Measurements from ENCODE around the gene HNRNPH3. TPM values are rescaled to one million over a fixed set of nuclear protein-coding genes. Genes with fewer than 3 reads are reported as not detected.

Gene HNRNPH3
- total and polyA plus RNA-seq, 2 experiments from 2014 or later: 87.2 to 367 TPM

GRCh38 chr10:68340358-68341080, 8.7 kb downstream of the HNRNPH3 start:
- Mint-ChIP-seq H3K4me3 (no peak overlapping the region), H3K27ac (no peak overlapping the region), H3K36me3 (ENCODE audit: low read depth) (peaks cover 90% of the 10 kb centered on the region), H3K4me1 (peaks cover 21% of the 10 kb centered on the region), H3K27me3 (ENCODE audit: insufficient read depth, low read depth, poor library complexity) (no peaks in the 10 kb centered on the region), H3K9me3 (no peaks in the 10 kb centered on the region)
- Histone ChIP-seq H3K4me2 (no peak overlapping the region), H3K9me2 (ENCODE audit: insufficient read depth) (no peaks in the 10 kb centered on the region), H3K79me2 (replicated peaks; ENCODE audit: insufficient read depth) (peaks cover 65% of the 10 kb centered on the region), H3F3A (replicated peaks; ENCODE audit: low read depth) (peaks cover 23% of the 10 kb centered on the region; the same call in 1 of the 2 replicates), H3K36me3 (ENCODE audit: insufficient read depth) (peaks cover 70% of the 10 kb centered on the region), H3K4me1 (ENCODE audit: insufficient read depth) (peaks cover 15% of the 10 kb centered on the region), H4K20me1 (replicated peaks; ENCODE audit: insufficient read depth) (peaks cover 57% of the 10 kb centered on the region), H3K27ac (ENCODE audit: low read depth) (no peak overlapping the region), H2AFZ (no peak overlapping the region), H3K4me3 (no peak overlapping the region), H3K27me3 (ENCODE audit: insufficient read depth) (no peaks in the 10 kb centered on the region)
- no peak for TF ChIP-seq EZH2phosphoT487 (IDR thresholded peaks at IDR 0.05; ENCODE audit: unreplicated experiment)
- TF ChIP-seq EZH2 (IDR thresholded peaks at IDR 0.05; ENCODE audit: low read depth, unreplicated experiment): no peak
- no peak for TF ChIP-seq STAT1 (IDR thresholded peaks at IDR 0.05; ENCODE audit: unreplicated experiment)
- no peak for TF ChIP-seq ETS1 (IDR thresholded peaks at IDR 0.05)
- no peak for TF ChIP-seq ZNF331 (CRISPR knock-in tag; IDR thresholded peaks at IDR 0.05; ENCODE audit: low read depth)
- no peak for TF ChIP-seq CREB1 (CRISPR knock-in tag; IDR thresholded peaks at IDR 0.05; ENCODE audit: low read depth)
- TF ChIP-seq POLR2AphosphoS5 (IDR thresholded peaks at IDR 0.05; ENCODE audit: low read depth): no peak
- TF ChIP-seq REST (IDR thresholded peaks at IDR 0.05; ENCODE audit: unreplicated experiment): no peak
- TF ChIP-seq JUNB (IDR thresholded peaks at IDR 0.05; ENCODE audit: unreplicated experiment): no peak
- no peak for TF ChIP-seq CTCF (conservative IDR thresholded peaks at IDR 0.05; ENCODE audit: low read depth in 2 of 2)
- TF ChIP-seq ZNF462 (CRISPR knock-in tag; IDR thresholded peaks at IDR 0.05): no peak
- ATAC-seq (no peak), DNase-seq (ENCODE audit: low spot score) (no peak)

Data from GM23338 (cell line).